Fibroblast of villous mesenchyme (primary cell): ENCODE measurements around the gene C14orf180. TPM values are rescaled to one million over a fixed set of nuclear protein-coding genes. Genes with fewer than 3 reads are reported as not detected.

ENCODE experiments used
- DNase-seq: peaks from one replicate; pipeline ENCODE4 v3.0.0-alpha.2; 2010; ENCODE audit warnings: low read depth
- H3K4me3 ChIP-seq: 2 replicates; pipeline ENCODE4 v1.5.1; 2011; ENCODE audit warnings: low read depth, mild to moderate bottlenecking, low read length
- CTCF ChIP-seq: IDR thresholded peaks from 2 replicates; pipeline ENCODE4 v1.5.1; 2012; ENCODE audit warnings: low read depth, mild to moderate bottlenecking, low read length; ENCODE audit not compliant: insufficient read depth
- total RNA-seq: library from RNA; depleted of rRNA; stranded (reverse); fragments of >200 nt; gene quantifications from 2 replicates; pipeline ENCODE4 v1.2.3, GENCODE V29; 2012

C14orf180 gene
- total RNA-seq, result not detected in 2 replicates

- H3K4me3 ChIP-seq, result no peak within 1 kb of the TSS
- DNase-seq, result no peak
- no peak for TF ChIP-seq CTCF
Observed at GRCh38 chr14:104579507-104579906, at the start of gene C14orf180. Gene C14orf180 (plus strand): TSS chr14:104579764. CDS start chr14:104586431, 6,667 bp downstream.

- no peak for DNase-seq
- H3K4me3 ChIP-seq, result no peak overlapping the region
- TF ChIP-seq CTCF, result no peak
Observed at GRCh38 chr14:104530646-104531045, 48.9 kb upstream of the C14orf180 start.

GRCh38 chr14:104531421-104532190, 48.0 kb upstream of the C14orf180 start:
- H3K4me3 ChIP-seq, result no peak overlapping the region
- TF ChIP-seq CTCF, result no peak
- no peak for DNase-seq

- no peak overlapping the region for H3K4me3 ChIP-seq
- no peak for TF ChIP-seq CTCF
- no peak for DNase-seq
Observed at GRCh38 chr14:104532191-104532555, 47.4 kb upstream of the C14orf180 start.

GRCh38 chr14:104534036-104534435, 45.5 kb upstream of the C14orf180 start:
- no peak for DNase-seq
- TF ChIP-seq CTCF, result no peak

GRCh38 chr14:104536942-104537612, 42.5 kb upstream of the C14orf180 start:
- peak; percentile 45 for DNase-seq
- no peak overlapping the region for H3K4me3 ChIP-seq
- TF ChIP-seq CTCF, result no peak

More at GRCh38 chr14:104534036-104534435, 45.5 kb upstream of the C14orf180 start:
- no peak overlapping the region for H3K4me3 ChIP-seq
